GM18907 (cell line): Measurements from ENCODE around the gene NTM.

Source experiments
- ATAC-seq: cut with Tn5 transposase; IDR thresholded peaks from one replicate; pipeline ENCODE4 v1.9.1; 2021; ENCODE audit warnings: mild to moderate bottlenecking, moderate library complexity; ENCODE audit not compliant: unreplicated experiment

The NTM gene

GRCh38 chr11:131592152-131592551, 221.7 kb downstream of the NTM start:
- no peak for ATAC-seq

GRCh38 chr11:131592734-131593133, 222.3 kb downstream of the NTM start:
- ATAC-seq, result no peak

GRCh38 chr11:131593301-131593700, 222.9 kb downstream of the NTM start:
- ATAC-seq, result no peak

- no peak for ATAC-seq
These were observed 225.4 kb downstream of the NTM start for GRCh38 chr11:131595797-131596196.

- no peak for ATAC-seq
These were observed 227.5 kb downstream of the NTM start for GRCh38 chr11:131597890-131598289.

GRCh38 chr11:131598305-131598704, 227.9 kb downstream of the NTM start:
- ATAC-seq, result no peak

GRCh38 chr11:131599285-131599684, 228.9 kb downstream of the NTM start:
- no peak for ATAC-seq

- ATAC-seq, result no peak
These were observed 230.2 kb downstream of the NTM start for GRCh38 chr11:131600628-131601027.

GRCh38 chr11:131601586-131601985, 231.2 kb downstream of the NTM start:
- no peak for ATAC-seq

GRCh38 chr11:131602431-131602830, 232.0 kb downstream of the NTM start:
- ATAC-seq, result no peak

- ATAC-seq, result no peak
These were observed 236.5 kb downstream of the NTM start for GRCh38 chr11:131606811-131607335.

GRCh38 chr11:131609337-131609736, 238.9 kb downstream of the NTM start:
- no peak for ATAC-seq

- ATAC-seq, result no peak
These were observed 239.5 kb downstream of the NTM start for GRCh38 chr11:131609921-131610320.

- ATAC-seq, result no peak
These were observed 240.9 kb downstream of the NTM start for GRCh38 chr11:131611322-131611721.

GRCh38 chr11:131612533-131612932, 242.1 kb downstream of the NTM start:
- no peak for ATAC-seq

- no peak for ATAC-seq
These were observed 244.2 kb downstream of the NTM start for GRCh38 chr11:131614631-131615030.

GRCh38 chr11:131615611-131616010, 245.2 kb downstream of the NTM start:
- ATAC-seq, result no peak

- no peak for ATAC-seq
These were observed 246.2 kb downstream of the NTM start for GRCh38 chr11:131616481-131617140.

GRCh38 chr11:131618201-131618600, 247.8 kb downstream of the NTM start:
- ATAC-seq, result no peak

- ATAC-seq, result no peak
These were observed 251.8 kb downstream of the NTM start for GRCh38 chr11:131622193-131622592.

- no peak for ATAC-seq
These were observed 254.1 kb downstream of the NTM start for GRCh38 chr11:131624531-131624930.

GRCh38 chr11:131626788-131627187, 256.4 kb downstream of the NTM start:
- ATAC-seq, result no peak

GRCh38 chr11:131628739-131629138, 258.3 kb downstream of the NTM start:
- no peak for ATAC-seq
